BJ (cell line): ENCODE data around the gene ATRNL1. TPM values are rescaled to one million over a fixed set of nuclear protein-coding genes. Genes with fewer than 3 reads are reported as not detected.
"Not testable (repeated sequence)": the region's sequence is repeated elsewhere in the genome, so short reads cannot be mapped to it uniquely, and the experiment has no call there.

Experiments used
- CTCF ChIA-PET: fragments of 350-600 bp; formaldehyde crosslinking; extraction: SDS; loops from one replicate; lab custom pipeline; 2021; ENCODE audit warnings: antibody characterized with exemption, inconsistent platforms; lab: Yijun Ruan, JAX
- POLR2A ChIA-PET: fragments of 300-600 bp; sonication (Branson Sonifier 250); formaldehyde crosslinking; extraction: SDS; loops from one replicate; lab custom pipeline; 2021; ENCODE audit warnings: antibody characterized with exemption; lab: Charles Lee
- DNase-seq: peaks from one replicate; pipeline ENCODE4 v3.0.0-alpha.2; 2011; ENCODE audit warnings: low read depth
- H3K27me3 ChIP-seq: 2 replicates; pipeline ENCODE4 v1.6.0; 2011; ENCODE audit warnings: low read length; ENCODE audit not compliant: control insufficient read depth, insufficient read depth
- H3K36me3 ChIP-seq: 2 replicates; pipeline ENCODE4 v1.5.1; 2011; ENCODE audit warnings: low read length; ENCODE audit not compliant: control insufficient read depth, insufficient read depth
- H3K4me3 ChIP-seq: 2 replicates; pipeline ENCODE4 v1.5.1; 2011; ENCODE audit warnings: low read depth, mild to moderate bottlenecking, control low read depth, low read length
- polyA plus RNA-seq: library from polyadenylated mRNA; depleted of rRNA; stranded (reverse); fragments of >200 nt; gene quantifications from 2 replicates; pipeline ENCODE4 v1.2.3, GENCODE V29; 2011
- TF ChIP-seq, protein P1 (sequence below): IDR thresholded peaks from 2 replicates; pipeline ENCODE4 v1.5.1; 2011; ENCODE audit warnings: low read depth, mild to moderate bottlenecking, control low read depth, inconsistent platforms, low read length, moderate library complexity; ENCODE audit not compliant: insufficient read depth

The ATRNL1 gene
- polyA plus RNA-seq, 1 experiment: not detected

DNA sequence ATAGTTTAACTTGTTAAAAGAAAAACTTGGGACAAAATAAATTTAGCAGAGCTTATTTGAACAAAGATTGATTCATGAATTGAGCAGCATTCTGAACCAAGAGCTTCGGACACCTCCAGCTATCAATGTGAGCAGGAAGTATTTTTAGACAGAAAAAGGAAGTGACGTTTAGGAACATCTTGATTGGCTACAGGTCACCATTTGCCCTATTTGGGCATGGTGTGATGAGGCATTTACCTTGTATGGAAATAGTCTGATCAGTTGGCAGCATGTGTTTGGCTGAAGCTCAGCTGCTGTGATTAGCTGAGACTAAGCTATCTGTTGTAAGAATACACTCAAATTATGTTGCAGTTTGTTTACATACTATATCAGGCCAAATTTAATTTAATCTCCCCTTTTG is 185.1 kb downstream of the ATRNL1 start:
- no peaks in the 10 kb centered on the region for H3K36me3 ChIP-seq
- no peak overlapping the region for H3K4me3 ChIP-seq
- CTCF ChIA-PET: no interaction called here
- TF ChIP-seq, protein P1, sequence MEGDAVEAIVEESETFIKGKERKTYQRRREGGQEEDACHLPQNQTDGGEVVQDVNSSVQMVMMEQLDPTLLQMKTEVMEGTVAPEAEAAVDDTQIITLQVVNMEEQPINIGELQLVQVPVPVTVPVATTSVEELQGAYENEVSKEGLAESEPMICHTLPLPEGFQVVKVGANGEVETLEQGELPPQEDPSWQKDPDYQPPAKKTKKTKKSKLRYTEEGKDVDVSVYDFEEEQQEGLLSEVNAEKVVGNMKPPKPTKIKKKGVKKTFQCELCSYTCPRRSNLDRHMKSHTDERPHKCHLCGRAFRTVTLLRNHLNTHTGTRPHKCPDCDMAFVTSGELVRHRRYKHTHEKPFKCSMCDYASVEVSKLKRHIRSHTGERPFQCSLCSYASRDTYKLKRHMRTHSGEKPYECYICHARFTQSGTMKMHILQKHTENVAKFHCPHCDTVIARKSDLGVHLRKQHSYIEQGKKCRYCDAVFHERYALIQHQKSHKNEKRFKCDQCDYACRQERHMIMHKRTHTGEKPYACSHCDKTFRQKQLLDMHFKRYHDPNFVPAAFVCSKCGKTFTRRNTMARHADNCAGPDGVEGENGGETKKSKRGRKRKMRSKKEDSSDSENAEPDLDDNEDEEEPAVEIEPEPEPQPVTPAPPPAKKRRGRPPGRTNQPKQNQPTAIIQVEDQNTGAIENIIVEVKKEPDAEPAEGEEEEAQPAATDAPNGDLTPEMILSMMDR: no peak
- H3K27me3 ChIP-seq: no peaks in the 10 kb centered on the region
- POLR2A ChIA-PET: interaction anchor here (0.7 kb wide), 1 partner anchor 22 kb away, joined by 4 read pairs; no protein-coding TSS in a partner anchor
- DNase-seq: no peak

DNA sequence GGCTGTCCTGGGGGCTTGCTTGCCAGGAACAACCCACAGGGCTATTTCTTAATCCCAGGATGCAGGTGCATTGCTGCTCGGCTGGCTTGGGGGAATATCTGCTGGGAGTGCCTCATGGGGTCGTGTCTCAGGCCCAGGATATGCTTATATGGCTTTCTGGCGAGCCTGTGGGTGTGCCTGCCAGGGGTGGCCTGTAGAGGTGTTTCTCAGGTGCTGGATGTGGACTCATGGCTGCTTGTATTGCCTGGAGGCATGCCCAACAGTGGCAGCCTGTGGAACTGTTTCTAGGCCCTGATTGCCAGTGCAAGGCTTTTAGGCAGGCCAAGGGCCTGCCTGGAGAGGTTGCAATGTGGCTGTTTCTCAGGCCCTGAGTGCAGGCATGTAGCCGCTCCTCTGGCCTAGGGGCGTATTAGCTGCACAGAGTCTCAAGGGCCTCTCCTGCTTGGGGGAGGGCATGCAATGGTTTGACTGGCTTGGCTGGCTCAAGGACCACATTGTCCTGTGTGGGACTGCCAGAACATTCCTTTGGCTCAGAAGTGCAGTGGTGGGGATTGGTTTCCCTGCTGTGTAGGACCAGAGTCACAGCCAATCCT is 202.1 kb downstream of the ATRNL1 start:
- ChIA-PET POLR2A (no interaction called here), CTCF (no interaction called here)
- Histone ChIP-seq H3K36me3 (no peaks in the 10 kb centered on the region), H3K27me3 (no peaks in the 10 kb centered on the region), H3K4me3 (no peak overlapping the region)
- no peak for DNase-seq
- TF ChIP-seq, protein P1: no peak

DNA sequence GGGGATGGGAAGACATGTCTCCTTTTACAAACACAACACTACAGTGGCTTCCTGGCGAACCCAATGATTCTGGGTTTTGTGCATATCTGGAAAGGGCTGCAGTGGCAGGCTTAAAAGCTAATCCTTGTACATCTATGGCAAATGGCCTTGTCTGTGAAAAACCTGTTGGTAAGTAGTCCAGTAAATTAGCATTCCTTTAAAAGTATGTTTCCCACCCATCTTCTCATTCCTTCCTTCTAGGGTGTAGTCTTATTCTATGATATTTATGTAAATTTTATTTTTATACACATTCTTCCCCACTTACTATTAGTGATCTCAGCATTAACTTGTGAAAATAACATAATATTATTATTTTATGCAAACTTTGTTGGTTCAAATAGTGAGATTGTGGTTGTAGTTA is 206.9 kb downstream of the ATRNL1 start:
- no peak for DNase-seq
- Histone ChIP-seq H3K4me3 (no peak overlapping the region), H3K27me3 (no peaks in the 10 kb centered on the region), H3K36me3 (no peaks in the 10 kb centered on the region)
- POLR2A ChIA-PET: no interaction called here
- CTCF ChIA-PET: no interaction called here
- TF ChIP-seq, protein P1: no peak

DNA sequence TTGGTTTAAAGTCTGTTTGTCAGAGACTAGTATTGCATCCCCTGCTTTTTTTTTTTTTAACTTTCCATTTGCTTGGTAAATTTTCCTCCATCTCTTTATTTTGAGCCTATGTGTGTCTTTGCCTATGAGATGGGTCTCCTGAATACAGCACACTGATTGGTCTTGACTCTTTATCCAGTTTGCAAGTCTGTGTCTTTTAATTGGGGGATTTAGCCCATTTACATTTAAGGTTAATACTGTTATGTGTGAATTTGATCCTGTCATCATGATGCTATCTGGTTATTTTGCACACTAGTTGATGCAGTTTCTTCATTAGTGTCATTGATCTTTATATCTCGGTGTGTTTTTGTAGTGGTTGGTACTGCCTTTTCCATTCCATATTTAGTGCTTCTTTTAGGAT is 226.5 kb downstream of the ATRNL1 start:
- CTCF ChIA-PET, H3K27me3 ChIP-seq, POLR2A ChIA-PET, H3K4me3 ChIP-seq, DNase-seq, H3K36me3 ChIP-seq: not testable (repeated sequence)

DNA sequence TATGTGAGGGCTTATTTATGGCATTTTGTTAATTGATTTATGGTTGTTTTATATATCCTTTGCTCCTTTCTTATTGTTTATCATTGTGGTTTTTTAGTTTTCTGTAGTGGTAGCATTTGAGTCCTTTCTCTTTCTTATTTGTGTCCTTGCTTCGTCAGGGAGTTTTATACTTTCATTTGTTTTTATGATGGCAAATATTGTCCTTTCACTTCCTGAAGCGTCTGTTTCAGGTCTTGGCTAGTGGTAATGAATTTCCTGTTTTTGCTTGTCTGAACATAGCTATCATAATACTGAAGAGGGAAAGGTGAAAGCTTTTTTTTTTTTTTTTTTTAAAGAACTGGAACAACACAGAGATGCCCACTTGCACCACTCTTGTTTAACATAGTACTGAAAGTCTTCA is 228.2 kb downstream of the ATRNL1 start:
- ChIA-PET CTCF (no interaction called here), POLR2A (no interaction called here)
- no peaks in the 10 kb centered on the region for H3K27me3 ChIP-seq
- no peak for DNase-seq
- H3K36me3 ChIP-seq: no peaks in the 10 kb centered on the region
- TF ChIP-seq, protein P1: no peak
- no peak overlapping the region for H3K4me3 ChIP-seq

DNA sequence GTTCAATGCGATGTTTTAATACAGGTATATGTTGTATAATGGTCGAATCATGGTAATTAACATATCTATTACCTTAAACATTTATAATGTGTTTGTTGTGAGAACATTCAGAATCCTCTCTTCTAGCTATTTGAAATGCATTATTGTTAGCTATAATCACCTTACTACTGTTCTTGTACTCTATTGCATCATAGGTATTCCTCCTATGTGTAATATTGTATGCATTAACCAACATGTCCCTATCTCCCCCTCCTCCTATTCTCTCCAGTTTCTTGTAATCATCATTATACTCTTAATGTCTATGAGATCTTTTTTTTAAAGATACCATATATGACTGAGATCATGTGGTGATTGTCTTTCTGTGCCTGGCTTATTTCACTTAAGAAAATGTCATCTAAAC is 235.2 kb downstream of the ATRNL1 start:
- no peak for DNase-seq
- ChIA-PET CTCF (no interaction called here), POLR2A (no interaction called here)
- Histone ChIP-seq H3K4me3 (no peak overlapping the region), H3K27me3 (no peaks in the 10 kb centered on the region), H3K36me3 (no peaks in the 10 kb centered on the region)
- TF ChIP-seq, protein P1: no peak
